Endodermal cell (in vitro differentiated cells): ENCODE results near the gene POT1. TPM values are rescaled to one million over a fixed set of nuclear protein-coding genes. Genes with fewer than 3 reads are reported as not detected.

Source experiments
- DNase-seq: peaks from one replicate; pipeline ENCODE4 v3.0.0-alpha.2; 2017
- H3K27ac ChIP-seq: 2 replicates; pipeline ENCODE4 v1.5.1; 2013; ENCODE audit warnings: mild to moderate bottlenecking, low read depth, low read length, moderate library complexity
- H3K27me3 ChIP-seq: 2 replicates; pipeline ENCODE4 v1.6.1; 2013; ENCODE audit warnings: mild to moderate bottlenecking, low read length, moderate library complexity; ENCODE audit not compliant: insufficient read depth, control insufficient read depth, poor library complexity, severe bottlenecking
- H3K36me3 ChIP-seq: 2 replicates; pipeline ENCODE4 v1.7.0; 2013; ENCODE audit warnings: mild to moderate bottlenecking, low read length, moderate library complexity; ENCODE audit not compliant: control insufficient read depth, insufficient read depth
- H3K4me1 ChIP-seq: one replicate; pipeline ENCODE4 v1.7.0; 2013; ENCODE audit warnings: low read length; ENCODE audit not compliant: control insufficient read depth, insufficient read depth
- H3K4me3 ChIP-seq: 2 replicates; pipeline ENCODE4 v1.5.1; 2013; ENCODE audit warnings: mild to moderate bottlenecking, low read length, moderate library complexity
- H3K9ac ChIP-seq: 2 replicates; pipeline ENCODE4 v1.6.1; 2013; ENCODE audit warnings: mild to moderate bottlenecking, low read length, moderate library complexity; ENCODE audit not compliant: poor library complexity, severe bottlenecking; ENCODE audit errors: extremely low read depth
- H3K9me3 ChIP-seq: 2 replicates; pipeline ENCODE4 v1.6.1; 2013; ENCODE audit warnings: mild to moderate bottlenecking, low read length, moderate library complexity; ENCODE audit not compliant: control insufficient read depth
- H3K27ac Mint-ChIP-seq: 2 replicates; pipeline ENCODE4 v1.8.0; 2020; ENCODE audit warnings: mixed read lengths
- H3K27me3 Mint-ChIP-seq: 2 replicates; pipeline ENCODE4 v1.8.0; 2021; ENCODE audit warnings: mild to moderate bottlenecking, mixed read lengths; ENCODE audit not compliant: insufficient read depth
- H3K36me3 Mint-ChIP-seq: 2 replicates; pipeline ENCODE4 v1.8.0; 2020; ENCODE audit warnings: low read depth, mixed read lengths
- H3K4me1 Mint-ChIP-seq: 2 replicates; pipeline ENCODE4 v1.8.0; 2020; ENCODE audit warnings: mixed read lengths
- H3K4me3 Mint-ChIP-seq: 2 replicates; pipeline ENCODE4 v1.8.0; 2020; ENCODE audit warnings: mild to moderate bottlenecking, moderate library complexity, mixed read lengths
- H3K9me3 Mint-ChIP-seq: 2 replicates; pipeline ENCODE4 v1.8.0; 2020; ENCODE audit warnings: mild to moderate bottlenecking, mixed read lengths
- WGBS, 2 experiments: methylation state at CpG; one replicate each; pipeline versions ENCODE4 v1.1.5 to v1.1.7; 2013; ENCODE audit warnings: missing lambda C conversion rate in 2 of 2, mixed read lengths in 1 of 2; ENCODE audit not compliant: insufficient coverage in 1 of 2, insufficient read length in 1 of 2; 5-methylcytosine and 5-hydroxymethylcytosine counted together
- total RNA-seq, 2 donors: library from RNA; stranded (reverse); fragmentation: NEBNext Ultra II Directional in 1 of 2; extraction: Animal tissue kit (Norgen Biotek cat#: 25700) in 1 of 2; gene quantifications; 2 replicates in 1 of 2; 3 replicates in 1 of 2; pipeline ENCODE4 v1.2.1, GENCODE V29; 2021
- TF ChIP-seq, protein P1 (sequence below): fragments of 200-600 bp; sonication (generic); conservative IDR thresholded peaks from 2 replicates; pipeline ENCODE4 v1.5.0; 2021; ENCODE audit warnings: antibody characterized with exemption, mild to moderate bottlenecking

POT1 gene
- total RNA-seq, 2 donors from 2014 or later: 31.2 to 41.8 TPM

DNA sequence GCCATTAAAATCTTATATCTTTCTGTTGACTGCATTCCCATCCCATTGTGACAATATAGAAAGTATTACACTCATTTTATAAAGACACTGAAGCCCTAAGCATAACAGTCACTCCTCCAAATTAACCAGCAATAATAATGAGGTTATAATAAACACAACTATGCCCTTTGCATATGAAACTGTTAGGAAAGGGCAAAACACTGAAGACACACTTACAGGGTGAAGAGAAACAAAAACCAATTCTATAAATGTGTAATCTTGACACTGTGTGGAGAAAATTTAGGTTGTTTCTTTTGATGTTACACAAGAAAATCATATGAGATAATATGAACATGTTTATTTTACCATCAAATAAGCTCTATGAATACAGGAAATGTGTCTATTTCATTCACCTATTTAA is 150.0 kb downstream of the POT1 start:
- no peaks in the 10 kb centered on the region for H3K9me3 Mint-ChIP-seq
- Histone ChIP-seq H3K4me1 (no peaks in the 10 kb centered on the region), H3K4me3 (no peak overlapping the region), H3K9me3 (no peaks in the 10 kb centered on the region), H3K27ac (no peak overlapping the region), H3K27me3 (no peaks in the 10 kb centered on the region), H3K9ac (no peak overlapping the region), H3K36me3 (no peaks in the 10 kb centered on the region)
- H3K36me3 Mint-ChIP-seq: no peaks in the 10 kb centered on the region
- H3K4me3 Mint-ChIP-seq: no peak overlapping the region
- no peaks in the 10 kb centered on the region for H3K27me3 Mint-ChIP-seq
- peaks cover 14% of the 10 kb centered on the region for H3K4me1 Mint-ChIP-seq
- TF ChIP-seq, protein P1, sequence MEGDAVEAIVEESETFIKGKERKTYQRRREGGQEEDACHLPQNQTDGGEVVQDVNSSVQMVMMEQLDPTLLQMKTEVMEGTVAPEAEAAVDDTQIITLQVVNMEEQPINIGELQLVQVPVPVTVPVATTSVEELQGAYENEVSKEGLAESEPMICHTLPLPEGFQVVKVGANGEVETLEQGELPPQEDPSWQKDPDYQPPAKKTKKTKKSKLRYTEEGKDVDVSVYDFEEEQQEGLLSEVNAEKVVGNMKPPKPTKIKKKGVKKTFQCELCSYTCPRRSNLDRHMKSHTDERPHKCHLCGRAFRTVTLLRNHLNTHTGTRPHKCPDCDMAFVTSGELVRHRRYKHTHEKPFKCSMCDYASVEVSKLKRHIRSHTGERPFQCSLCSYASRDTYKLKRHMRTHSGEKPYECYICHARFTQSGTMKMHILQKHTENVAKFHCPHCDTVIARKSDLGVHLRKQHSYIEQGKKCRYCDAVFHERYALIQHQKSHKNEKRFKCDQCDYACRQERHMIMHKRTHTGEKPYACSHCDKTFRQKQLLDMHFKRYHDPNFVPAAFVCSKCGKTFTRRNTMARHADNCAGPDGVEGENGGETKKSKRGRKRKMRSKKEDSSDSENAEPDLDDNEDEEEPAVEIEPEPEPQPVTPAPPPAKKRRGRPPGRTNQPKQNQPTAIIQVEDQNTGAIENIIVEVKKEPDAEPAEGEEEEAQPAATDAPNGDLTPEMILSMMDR: no peak
- H3K27ac Mint-ChIP-seq: no peak overlapping the region
- DNase-seq: no peak

DNA sequence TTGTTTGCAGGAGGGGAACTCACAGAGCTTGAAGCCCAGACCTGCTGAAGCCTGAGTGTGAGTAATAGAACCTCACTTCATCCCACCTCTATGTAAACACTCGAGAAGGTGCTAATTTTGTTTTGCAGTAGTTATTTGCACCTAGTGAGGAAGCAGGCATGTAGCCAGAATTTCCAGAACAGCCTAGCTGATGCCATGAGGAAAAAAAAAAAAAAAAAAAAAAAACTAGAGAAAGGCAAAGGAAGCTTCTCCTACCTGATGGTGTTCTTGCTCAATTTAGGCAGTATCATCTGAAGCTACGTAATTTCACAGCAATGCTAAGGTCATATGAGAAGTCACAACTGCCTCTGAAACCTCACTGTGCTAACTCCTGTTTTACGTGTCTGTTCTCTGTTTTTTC is 150.4 kb downstream of the POT1 start:
- H3K36me3 Mint-ChIP-seq: no peaks in the 10 kb centered on the region
- no peak overlapping the region for H3K27ac Mint-ChIP-seq
- WGBS, 2 experiments: 89 to 94% methylated on average over 2 to 3 of the region's 3 CpGs
- no peaks in the 10 kb centered on the region for H3K27me3 Mint-ChIP-seq
- no peaks in the 10 kb centered on the region for H3K4me1 ChIP-seq
- H3K27me3 ChIP-seq: no peaks in the 10 kb centered on the region
- no peak overlapping the region for H3K9ac ChIP-seq
- no peaks in the 10 kb centered on the region for H3K36me3 ChIP-seq
- H3K27ac ChIP-seq: no peak overlapping the region
- no peak overlapping the region for H3K4me3 Mint-ChIP-seq
- no peak for DNase-seq
- H3K4me3 ChIP-seq: no peak overlapping the region
- peaks cover 14% of the 10 kb centered on the region for H3K4me1 Mint-ChIP-seq
- no peaks in the 10 kb centered on the region for H3K9me3 Mint-ChIP-seq
- TF ChIP-seq, protein P1: no peak
- no peaks in the 10 kb centered on the region for H3K9me3 ChIP-seq

DNA sequence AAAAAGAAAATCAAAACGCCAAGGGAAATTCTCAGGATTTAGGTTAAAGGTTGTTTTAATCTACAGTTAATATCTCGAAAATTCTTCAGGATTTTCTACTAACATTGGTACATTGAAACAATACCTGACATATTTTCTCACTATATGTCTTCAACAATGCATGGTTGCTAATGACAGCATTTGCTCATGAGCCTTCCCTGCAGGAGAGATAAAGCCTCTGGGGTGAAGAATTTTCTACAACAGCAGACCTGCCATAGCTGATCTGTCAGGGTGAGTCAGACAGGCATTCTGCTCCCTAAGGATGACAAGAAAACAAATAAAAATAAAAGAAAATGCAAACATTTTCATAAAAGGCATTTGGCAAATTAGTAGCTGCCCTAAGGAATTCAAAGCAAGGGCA is 152.4 kb downstream of the POT1 start:
- no peak overlapping the region for H3K4me3 ChIP-seq
- Mint-ChIP-seq H3K4me3 (no peak overlapping the region), H3K36me3 (no peaks in the 10 kb centered on the region), H3K9me3 (no peaks in the 10 kb centered on the region), H3K27ac (no peak overlapping the region), H3K27me3 (no peaks in the 10 kb centered on the region), H3K4me1 (peaks cover 11% of the 10 kb centered on the region)
- no peaks in the 10 kb centered on the region for H3K9me3 ChIP-seq
- no peaks in the 10 kb centered on the region for H3K27me3 ChIP-seq
- DNase-seq: no peak
- no peaks in the 10 kb centered on the region for H3K4me1 ChIP-seq
- 40 to 81% methylated on average over 1 to 2 of the region's 2 CpGs for WGBS, 2 experiments
- no peaks in the 10 kb centered on the region for H3K36me3 ChIP-seq
- H3K27ac ChIP-seq: no peak overlapping the region
- TF ChIP-seq, protein P1: no peak
- no peak overlapping the region for H3K9ac ChIP-seq
